HepG2 (cell line): ENCODE data around the gene CAMK2G. TPM values are rescaled to one million over a fixed set of nuclear protein-coding genes. Genes with fewer than 3 reads are reported as not detected.

Experiments used
- BRCA1 ChIP-seq: sonication (generic); formaldehyde crosslinking; IDR thresholded peaks from 2 replicates; pipeline ENCODE4 v1.4.0; 2020; ENCODE audit warnings: missing genetic modification reagents
- BRD4 ChIP-seq: sonication (generic); formaldehyde crosslinking; IDR thresholded peaks from 2 replicates; pipeline ENCODE4 v1.4.0; 2020; ENCODE audit warnings: missing genetic modification reagents
- CHD2 ChIP-seq: IDR thresholded peaks from 2 replicates; pipeline ENCODE4 v1.6.1; 2011; ENCODE audit warnings: low read depth, low read length, improper control_type of control experiment
- CSRNP2 ChIP-seq: sonication (generic); formaldehyde crosslinking; conservative IDR thresholded peaks from 2 replicates; pipeline ENCODE4 v1.8.0; 2022; ENCODE audit warnings: low read depth, missing genetic modification reagents
- ESRRA ChIP-seq: sonication (generic); formaldehyde crosslinking; IDR thresholded peaks from 2 replicates; pipeline ENCODE4 v1.5.1; 2020; ENCODE audit warnings: mild to moderate bottlenecking, low read depth, missing genetic modification reagents
- EZH2 ChIP-seq: conservative IDR thresholded peaks from 2 replicates; pipeline ENCODE4 v1.6.1; 2012; ENCODE audit warnings: mild to moderate bottlenecking, low read depth, low read length, moderate library complexity
- HNRNPH1 ChIP-seq: fragments of 200-400 bp; formaldehyde crosslinking; optimal IDR thresholded peaks from 2 replicates; pipeline ENCODE3; 2017; ENCODE audit warnings: mild to moderate bottlenecking, low read depth, low read length
- MAFF ChIP-seq: IDR thresholded peaks from 2 replicates; pipeline ENCODE4 v1.6.1; 2011; ENCODE audit warnings: low read depth, low read length, improper control_type of control experiment
- MIXL1 ChIP-seq: IDR thresholded peaks from 2 replicates; pipeline ENCODE4 v1.6.1; 2016
- PHF21A ChIP-seq: sonication (generic); formaldehyde crosslinking; IDR thresholded peaks from 2 replicates; pipeline ENCODE4 v1.5.0; 2020; ENCODE audit warnings: mild to moderate bottlenecking, missing genetic modification reagents
- SMAD9 ChIP-seq: sonication (generic); formaldehyde crosslinking; IDR thresholded peaks from 2 replicates; pipeline ENCODE4 v1.5.1; 2020; ENCODE audit warnings: mild to moderate bottlenecking, missing genetic modification reagents
- THAP7 ChIP-seq: sonication (generic); formaldehyde crosslinking; IDR thresholded peaks from 2 replicates; pipeline ENCODE4 v1.8.1; 2023; ENCODE audit warnings: mild to moderate bottlenecking, missing genetic modification reagents
- TOPORS ChIP-seq: sonication (generic); formaldehyde crosslinking; IDR thresholded peaks from 2 replicates; pipeline ENCODE4 v1.8.0; 2023; ENCODE audit warnings: mild to moderate bottlenecking, missing genetic modification reagents
- ZNF264 ChIP-seq: sonication (generic); formaldehyde crosslinking; IDR thresholded peaks from 2 replicates; pipeline ENCODE4 v1.4.0; 2020; ENCODE audit warnings: missing genetic modification reagents
- ZNF296 ChIP-seq: sonication (generic); formaldehyde crosslinking; conservative IDR thresholded peaks from 2 replicates; pipeline ENCODE4 v1.5.0; 2020; ENCODE audit warnings: mild to moderate bottlenecking, missing genetic modification reagents
- ZNF329 ChIP-seq: sonication (generic); formaldehyde crosslinking; IDR thresholded peaks from 2 replicates; pipeline ENCODE4 v1.9.0; 2021; ENCODE audit warnings: low read depth, mild to moderate bottlenecking, missing genetic modification reagents
- ZNF331 ChIP-seq: sonication (generic); formaldehyde crosslinking; IDR thresholded peaks from 2 replicates; pipeline ENCODE4 v1.4.0; 2020; ENCODE audit warnings: missing genetic modification reagents
- ZNF333 ChIP-seq: sonication (generic); formaldehyde crosslinking; IDR thresholded peaks from 2 replicates; pipeline ENCODE4 v1.4.0; 2020; ENCODE audit warnings: mild to moderate bottlenecking, missing genetic modification reagents, borderline replicate concordance
- ZNF460 ChIP-seq: sonication (generic); formaldehyde crosslinking; IDR thresholded peaks from 2 replicates; pipeline ENCODE4 v1.5.1; 2020; ENCODE audit warnings: missing genetic modification reagents, mild to moderate bottlenecking, borderline replicate concordance
- ZNF543 ChIP-seq: sonication (generic); formaldehyde crosslinking; IDR thresholded peaks from 2 replicates; pipeline ENCODE4 v1.4.0; 2020; ENCODE audit warnings: mild to moderate bottlenecking, missing genetic modification reagents
- ZNF598 ChIP-seq: sonication (generic); formaldehyde crosslinking; IDR thresholded peaks from 2 replicates; pipeline ENCODE4 v1.5.1; 2020; ENCODE audit warnings: mild to moderate bottlenecking, missing genetic modification reagents, borderline replicate concordance
- ZNF660 ChIP-seq: sonication (generic); formaldehyde crosslinking; IDR thresholded peaks from 2 replicates; pipeline ENCODE4 v1.5.1; 2020; ENCODE audit warnings: mild to moderate bottlenecking, low read depth, missing genetic modification reagents, borderline replicate concordance
- ZNF691 ChIP-seq: sonication (generic); formaldehyde crosslinking; IDR thresholded peaks from 2 replicates; pipeline ENCODE4 v1.4.0; 2020; ENCODE audit warnings: missing genetic modification reagents, low read depth, mild to moderate bottlenecking, borderline replicate concordance
- ZNF703 ChIP-seq: sonication (generic); formaldehyde crosslinking; IDR thresholded peaks from 2 replicates; pipeline ENCODE4 v1.5.1; 2020; ENCODE audit warnings: missing genetic modification reagents, mild to moderate bottlenecking, moderate library complexity, borderline replicate concordance
- polyA plus RNA-seq, 8 experiments: library from polyadenylated mRNA; depleted of rRNA in 3 of 8; stranded (reverse) in 7 of 8; unstranded in 1 of 8; fragments of >200 nt; fragmentation: Illumina TruSeq in 4 of 8; extraction: Trizol in 4 of 8; gene quantifications; 2 replicates each; pipeline versions ENCODE4 v1.2.1 to v1.2.3, GENCODE V29; 2011 to 2016; ENCODE audit warnings: low read depth in 4 of 8, missing spikeins in 1 of 8, mixed read lengths in 1 of 8; ENCODE audit not compliant: insufficient read depth in 1 of 8
- total RNA-seq, 5 experiments: library from RNA; depleted of rRNA; stranded (reverse); fragments of >200 nt; fragmentation: Illumina TruSeq; extraction: Trizol; gene quantifications; 2 replicates each; pipeline ENCODE4 v1.2.3, GENCODE V29; 2016; ENCODE audit warnings: low read depth in 1 of 5
- TF ChIP-seq, protein P1 (sequence below): sonication (generic); formaldehyde crosslinking; IDR thresholded peaks from 2 replicates; pipeline ENCODE4 v1.4.0; 2020; ENCODE audit warnings: mild to moderate bottlenecking, missing genetic modification reagents
- TF ChIP-seq, protein P2 (sequence below): IDR thresholded peaks from 2 replicates; pipeline ENCODE4 v1.6.1; 2016; ENCODE audit warnings: missing genetic modification reagents, missing compliant biosample characterization
- TF ChIP-seq, protein P3 (sequence below): sonication (generic); formaldehyde crosslinking; IDR thresholded peaks from 2 replicates; pipeline ENCODE4 v1.4.0; 2020; ENCODE audit warnings: mild to moderate bottlenecking, low read depth, missing genetic modification reagents

CAMK2G gene
- total and polyA plus RNA-seq, 2 of the 13 experiments (the other 11 are each of a cell fraction or from before 2014, with no cell fraction given): 15.9 to 18.8 TPM

GRCh38 chr10:73785211-73785720 lies 89.1 kb downstream of the CAMK2G start, which contains the start of gene ZSWIM8 (continued):
- TF ChIP-seq, protein P1, sequence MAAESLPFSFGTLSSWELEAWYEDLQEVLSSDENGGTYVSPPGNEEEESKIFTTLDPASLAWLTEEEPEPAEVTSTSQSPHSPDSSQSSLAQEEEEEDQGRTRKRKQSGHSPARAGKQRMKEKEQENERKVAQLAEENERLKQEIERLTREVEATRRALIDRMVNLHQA (CRISPR knock-in tag): no peak
- TF ChIP-seq, protein P2, sequence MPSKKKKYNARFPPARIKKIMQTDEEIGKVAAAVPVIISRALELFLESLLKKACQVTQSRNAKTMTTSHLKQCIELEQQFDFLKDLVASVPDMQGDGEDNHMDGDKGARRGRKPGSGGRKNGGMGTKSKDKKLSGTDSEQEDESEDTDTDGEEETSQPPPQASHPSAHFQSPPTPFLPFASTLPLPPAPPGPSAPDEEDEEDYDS: peak; percentile 54; the same call in 1 of the 2 replicates
- TF ChIP-seq ZNF543 (CRISPR knock-in tag) (no peak), ZNF296 (CRISPR knock-in tag) (no peak), CSRNP2 (no peak), PHF21A (CRISPR knock-in tag) (no peak), ZNF331 (CRISPR knock-in tag) (peak; percentile 41; the same call in 1 of the 2 replicates), ZNF460 (CRISPR knock-in tag) (no peak), HNRNPH1 (no peak), ESRRA (CRISPR knock-in tag) (no peak), BRCA1 (CRISPR knock-in tag) (no peak), TOPORS (CRISPR knock-in tag) (no peak), BRD4 (CRISPR knock-in tag) (no peak), THAP7 (no peak), MIXL1 (CRISPR knock-in tag) (no peak; the same call in 1 of the 2 replicates), ZNF660 (CRISPR knock-in tag) (no peak), ZNF264 (CRISPR knock-in tag) (no peak), CHD2 (0 out of 2 replicates have a peak, but pooled peaks have one; percentile 34), ZNF333 (no peak), SMAD9 (no peak), ZNF703 (no peak), MAFF (peak; percentile 34; the same call in 1 of the 2 replicates), EZH2 (no peak), ZNF598 (CRISPR knock-in tag) (no peak), ZNF691 (CRISPR knock-in tag) (no peak), ZNF329 (CRISPR knock-in tag) (no peak)
- TF ChIP-seq, protein P3, sequence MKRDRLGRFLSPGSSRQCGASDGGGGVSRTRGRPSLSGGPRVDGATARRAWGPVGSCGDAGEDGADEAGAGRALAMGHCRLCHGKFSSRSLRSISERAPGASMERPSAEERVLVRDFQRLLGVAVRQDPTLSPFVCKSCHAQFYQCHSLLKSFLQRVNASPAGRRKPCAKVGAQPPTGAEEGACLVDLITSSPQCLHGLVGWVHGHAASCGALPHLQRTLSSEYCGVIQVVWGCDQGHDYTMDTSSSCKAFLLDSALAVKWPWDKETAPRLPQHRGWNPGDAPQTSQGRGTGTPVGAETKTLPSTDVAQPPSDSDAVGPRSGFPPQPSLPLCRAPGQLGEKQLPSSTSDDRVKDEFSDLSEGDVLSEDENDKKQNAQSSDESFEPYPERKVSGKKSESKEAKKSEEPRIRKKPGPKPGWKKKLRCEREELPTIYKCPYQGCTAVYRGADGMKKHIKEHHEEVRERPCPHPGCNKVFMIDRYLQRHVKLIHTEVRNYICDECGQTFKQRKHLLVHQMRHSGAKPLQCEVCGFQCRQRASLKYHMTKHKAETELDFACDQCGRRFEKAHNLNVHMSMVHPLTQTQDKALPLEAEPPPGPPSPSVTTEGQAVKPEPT (CRISPR knock-in tag): no peak
